ENCODE results near the gene SGCD.
"Not testable (repeated sequence)": the region's sequence is repeated elsewhere in the genome, so short reads cannot be mapped to it uniquely, and the experiment has no call there.

Gene SGCD

GRCh38 chr5:156587012-156587411, 260.0 kb downstream of the SGCD start:
- no peak for FAIRE-seq

- no peak for FAIRE-seq
Measured at GRCh38 chr5:156588306-156588705, 261.3 kb downstream of the SGCD start.

GRCh38 chr5:156589104-156589945, 262.4 kb downstream of the SGCD start:
- FAIRE-seq, result no peak

DNA sequence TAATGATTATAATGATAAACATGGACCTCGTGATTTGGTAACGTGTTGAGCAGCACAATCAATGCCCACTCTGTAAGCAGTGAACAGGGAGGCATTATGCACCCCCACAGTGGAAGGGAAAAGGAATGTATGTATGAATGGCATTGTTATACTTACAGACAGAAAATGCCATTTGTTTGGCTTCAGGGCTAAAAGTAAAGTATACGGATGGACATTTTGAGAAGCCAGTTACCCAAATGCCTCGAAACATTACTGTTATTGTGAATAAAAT, 262.9 kb downstream of the SGCD start:
- FAIRE-seq, result no peak

DNA sequence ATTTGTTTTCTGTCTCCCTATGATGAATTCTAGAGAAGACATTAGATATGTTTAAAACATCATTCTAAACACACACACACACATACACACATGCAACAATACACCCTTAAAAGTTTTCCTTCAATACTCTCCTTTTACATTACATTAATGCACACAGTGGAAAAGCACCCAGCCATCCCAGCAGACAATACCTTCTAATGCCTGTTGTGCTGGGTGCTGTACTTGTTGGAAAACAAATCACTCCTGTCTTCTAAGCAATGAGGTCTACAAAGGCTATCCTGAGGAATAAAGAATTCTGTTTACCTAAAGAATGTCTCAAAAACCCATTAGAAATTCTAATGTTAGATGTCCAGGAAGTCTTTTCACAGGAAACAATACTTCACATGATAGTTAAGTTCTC, 264.0 kb downstream of the SGCD start:
- FAIRE-seq, result no peak

- no peak for FAIRE-seq
Measured at GRCh38 chr5:156591631-156592030, 264.7 kb downstream of the SGCD start.

DNA sequence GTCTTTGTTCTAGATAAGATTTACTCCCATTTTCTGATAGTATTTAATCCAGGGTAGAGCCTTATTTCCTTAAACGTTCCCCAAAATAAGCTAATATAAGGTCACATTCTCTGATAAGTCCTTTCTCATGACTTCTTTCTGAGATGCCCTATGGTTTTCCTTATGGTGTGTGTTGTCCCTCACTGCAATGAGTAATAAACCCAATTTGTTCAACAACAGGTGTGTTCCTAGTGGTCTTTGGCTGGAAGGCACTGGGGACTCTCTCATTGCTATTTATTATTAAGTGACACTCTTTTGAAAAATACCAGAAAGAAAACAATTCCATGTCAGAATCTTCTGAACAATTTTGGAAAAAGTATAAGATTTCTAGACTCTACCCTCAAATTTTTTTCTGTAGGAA, 266.6 kb downstream of the SGCD start:
- FAIRE-seq, result no peak

DNA sequence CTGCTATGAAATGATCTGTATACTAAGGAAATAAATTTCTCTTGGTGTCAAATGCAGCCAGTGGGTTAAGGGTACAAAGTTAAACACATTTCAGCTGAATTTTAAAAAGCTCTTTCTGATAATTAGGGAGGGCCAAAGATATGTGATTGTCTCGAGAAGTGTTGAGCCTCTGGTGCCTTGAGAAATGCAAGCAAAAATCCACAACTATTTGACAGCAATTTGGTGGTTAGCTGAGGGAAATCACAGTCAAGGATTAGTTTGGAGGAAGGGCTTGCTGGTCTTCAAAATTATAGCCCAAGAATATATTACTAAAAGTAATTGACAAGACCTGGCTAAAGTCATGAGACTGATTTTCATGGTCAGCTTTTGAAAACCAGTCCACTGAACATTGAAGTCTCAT, 267.4 kb downstream of the SGCD start:
- no peak for FAIRE-seq

- FAIRE-seq, result no peak
Measured at GRCh38 chr5:156595132-156595787, 268.3 kb downstream of the SGCD start.

- no peak for FAIRE-seq
Measured at GRCh38 chr5:156597276-156597675, 270.3 kb downstream of the SGCD start.

DNA sequence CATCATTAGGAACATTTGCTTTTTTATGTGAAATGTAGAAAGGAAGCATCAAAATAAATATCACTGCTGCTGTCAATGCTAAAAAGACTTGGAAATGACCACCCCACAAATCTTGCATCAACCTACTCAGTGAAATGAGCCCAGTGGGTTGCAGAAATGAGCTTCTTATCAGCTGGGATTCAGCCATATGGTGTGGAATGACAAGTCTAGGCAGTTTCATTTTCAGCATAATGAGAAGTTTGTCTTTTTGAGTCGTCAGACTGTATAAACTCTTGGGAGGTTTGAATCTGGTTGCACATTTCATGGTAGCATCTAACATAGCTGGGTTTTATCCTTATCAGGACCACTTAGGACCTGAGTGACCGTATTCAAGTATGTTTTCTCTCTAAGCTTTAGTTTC, 272.0 kb downstream of the SGCD start:
- no peak for FAIRE-seq

GRCh38 chr5:156610582-156610981, 283.6 kb downstream of the SGCD start:
- not testable (repeated sequence) for FAIRE-seq

- no peak for FAIRE-seq
Measured at GRCh38 chr5:156615901-156616300, 288.9 kb downstream of the SGCD start.

- no peak for FAIRE-seq
Measured at GRCh38 chr5:156617426-156617825, 290.5 kb downstream of the SGCD start.

- no peak for FAIRE-seq
Measured at GRCh38 chr5:156618601-156619000, 291.6 kb downstream of the SGCD start.

DNA sequence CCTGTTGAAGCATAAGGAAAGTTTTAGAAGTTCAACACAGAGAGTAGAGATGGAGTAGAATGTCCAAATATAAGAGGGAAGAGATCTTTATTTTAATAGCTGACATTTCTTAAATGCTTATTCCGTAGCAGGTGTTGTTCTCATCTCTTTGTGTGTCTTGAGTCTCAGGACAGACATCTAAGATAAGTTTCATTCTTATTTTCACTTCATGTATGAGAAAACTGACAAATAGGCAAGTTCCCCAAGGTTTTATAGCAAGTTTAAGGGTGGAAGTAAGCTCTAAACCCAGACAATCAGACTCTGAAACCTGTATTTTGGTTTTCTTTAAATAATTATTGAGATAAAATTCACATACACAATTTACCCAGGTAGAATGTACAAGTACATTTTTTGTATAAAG, 294.8 kb downstream of the SGCD start:
- FAIRE-seq, result no peak

GRCh38 chr5:156623381-156624040, 296.5 kb downstream of the SGCD start:
- no peak for FAIRE-seq

GRCh38 chr5:156624686-156625085, 297.7 kb downstream of the SGCD start:
- no peak for FAIRE-seq

GRCh38 chr5:156628421-156628820, 301.5 kb downstream of the SGCD start:
- no peak for FAIRE-seq

- FAIRE-seq, result no peak
Measured at GRCh38 chr5:156631005-156631404, 304.0 kb downstream of the SGCD start.

GRCh38 chr5:156634301-156634700, 307.3 kb downstream of the SGCD start:
- no peak for FAIRE-seq

DNA sequence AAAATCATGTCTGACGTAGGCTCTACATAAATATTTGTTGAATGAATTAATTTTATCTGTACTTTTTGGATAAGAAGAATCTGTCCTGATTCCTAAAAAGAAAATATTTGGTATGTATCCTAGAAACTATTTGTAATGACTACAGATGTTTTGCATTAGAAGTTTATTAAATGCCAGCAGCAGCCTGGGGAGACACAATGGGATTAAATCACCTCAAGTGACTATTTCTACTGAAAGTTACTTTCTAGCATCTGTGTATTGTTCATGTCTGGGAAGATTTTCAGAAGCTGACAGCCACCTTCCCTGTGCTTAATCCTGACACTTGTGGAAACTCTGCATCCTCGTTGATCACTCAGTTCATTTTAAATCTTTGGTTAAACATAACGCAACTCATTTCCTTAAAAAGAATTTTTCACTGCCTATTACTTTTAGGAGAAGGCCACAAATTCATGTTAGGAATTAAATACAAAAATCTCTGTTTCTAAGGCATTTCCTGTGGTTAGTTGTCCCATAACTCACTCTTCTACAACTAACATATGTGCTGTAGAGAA, 313.8 kb downstream of the SGCD start:
- FAIRE-seq, result peak; percentile 73

DNA sequence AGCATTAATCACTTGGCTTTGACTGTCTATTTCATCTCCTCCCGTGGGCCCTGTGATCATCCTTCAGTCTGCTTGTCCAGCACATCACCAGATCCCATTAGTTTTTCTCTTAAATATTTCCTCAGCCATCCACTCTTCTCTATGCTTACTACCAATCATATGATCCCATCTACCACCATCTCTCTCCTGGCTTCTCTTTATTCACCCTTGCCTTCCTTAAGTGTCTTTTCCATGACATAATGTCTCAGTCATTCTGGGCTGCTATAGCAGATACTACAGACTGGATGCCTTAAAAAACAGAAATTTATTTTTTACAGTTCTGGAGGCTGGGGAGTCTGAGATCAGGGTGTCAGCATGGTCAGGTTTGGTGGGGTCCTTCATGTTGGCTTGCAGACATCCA, 314.7 kb downstream of the SGCD start:
- no peak for FAIRE-seq

DNA sequence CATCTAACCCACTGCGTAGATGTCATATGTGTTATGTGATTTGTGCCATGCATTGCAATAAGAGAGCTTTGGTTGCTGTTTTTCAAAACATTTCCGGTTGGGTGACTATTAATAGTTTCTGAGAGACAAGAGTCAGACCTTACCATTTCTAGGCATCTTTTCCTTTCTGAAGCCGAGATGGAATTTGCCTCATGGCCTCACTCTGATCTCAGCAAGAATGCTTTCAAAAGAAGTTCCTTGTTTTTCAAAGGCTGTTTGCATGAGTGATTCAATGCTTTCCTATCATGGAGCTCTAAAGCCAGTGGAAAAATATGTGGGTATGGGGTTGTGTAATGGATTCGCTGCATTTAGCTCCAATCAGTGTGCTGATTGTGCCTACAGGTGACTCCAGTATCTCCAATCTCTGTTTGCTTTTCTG, 320.1 kb downstream of the SGCD start:
- FAIRE-seq, result no peak
